GM23248 (cell line): ENCODE data around the gene KIF7.

Source experiments
- EZH2 ChIP-seq: fragments of 200-600 bp; sonication (generic); IDR thresholded peaks from 2 replicates; pipeline ENCODE4 v1.6.1; 2018; ENCODE audit warnings: antibody characterized with exemption, mild to moderate bottlenecking; ENCODE audit not compliant: insufficient read depth, poor library complexity, severe bottlenecking
- EZH2phosphoT487 ChIP-seq: fragments of 200-600 bp; sonication (generic); IDR thresholded peaks from 2 replicates; pipeline ENCODE4 v1.6.1; 2018; ENCODE audit warnings: antibody characterized with exemption, moderate library complexity, mild to moderate bottlenecking, low read depth; ENCODE audit not compliant: insufficient read depth

- TF ChIP-seq EZH2phosphoT487 (no peak), EZH2 (no peak)
These were observed 2.5 kb upstream of the KIF7 start for GRCh38 chr15:89657686-89658200.
